K562 (cell line): ENCODE results near the gene ZNF597. TPM values are rescaled to one million over a fixed set of nuclear protein-coding genes. Genes with fewer than 3 reads are reported as not detected.

Source experiments
- CBFA2T3 ChIP-seq: fragments of 450-650 bp; IDR thresholded peaks from 2 replicates; pipeline ENCODE4 v1.6.1; 2017
- CTCF ChIP-seq, 3 experiments: IDR thresholded peaks in 2 of 3; conservative IDR thresholded peaks in 1 of 3; 2 replicates each; pipeline ENCODE4 v1.5.1; 2011 to 2012; ENCODE audit warnings: low read length in 3 of 3, mild to moderate bottlenecking in 3 of 3, control low read depth in 2 of 3, improper control_type of control experiment in 1 of 3, inconsistent platforms in 1 of 3, low read depth in 1 of 3, mixed read lengths in 1 of 3, moderate library complexity in 1 of 3; ENCODE audit not compliant: insufficient read depth in 2 of 3
- FOXJ2 ChIP-seq: fragments of 200-800 bp; sonication (Bioruptor generic); IDR thresholded peaks from 2 replicates; pipeline ENCODE4 v1.6.1; 2016; ENCODE audit warnings: missing genetic modification characterization, missing compliant biosample characterization
- KLF6 ChIP-seq: fragments of 250-450 bp; sonication (Bioruptor Pico); IDR thresholded peaks from 2 replicates; pipeline ENCODE4 v1.4.0; 2020; ENCODE audit warnings: mild to moderate bottlenecking, moderate library complexity, borderline replicate concordance
- LEF1 ChIP-seq: fragments of 450-650 bp; IDR thresholded peaks from 2 replicates; pipeline ENCODE4 v1.6.1; 2016; ENCODE audit warnings: mild to moderate bottlenecking
- NFATC3 ChIP-seq: fragments of 450-650 bp; IDR thresholded peaks from 2 replicates; pipeline ENCODE4 v1.6.1; 2017; ENCODE audit warnings: mild to moderate bottlenecking
- PPARD ChIP-seq: fragments of 250-450 bp; sonication (Bioruptor Pico); IDR thresholded peaks from 2 replicates; pipeline ENCODE4 v1.8.0; 2022; ENCODE audit warnings: inconsistent platforms, mild to moderate bottlenecking, moderate library complexity
- PRDM10 ChIP-seq: fragments of 450-650 bp; IDR thresholded peaks from 2 replicates; pipeline ENCODE4 v1.6.1; 2018; ENCODE audit not compliant: partially characterized antibody
- TFAP4 ChIP-seq: sonication (generic); formaldehyde crosslinking; IDR thresholded peaks from 2 replicates; pipeline ENCODE4 v1.8.0; 2022; ENCODE audit warnings: missing genetic modification reagents, mild to moderate bottlenecking, moderate library complexity, borderline replicate concordance
- TRIM28 ChIP-seq: fragments of 450-650 bp; IDR thresholded peaks from 2 replicates; pipeline ENCODE4 v1.6.1; 2017
- ZFX ChIP-seq: sonication (generic); formaldehyde crosslinking; IDR thresholded peaks from 2 replicates; pipeline ENCODE4 v1.8.0; 2022; ENCODE audit warnings: mild to moderate bottlenecking, missing genetic modification reagents, moderate library complexity
- ZNF212 ChIP-seq: fragments of 450-650 bp; formaldehyde crosslinking; IDR thresholded peaks from 2 replicates; pipeline ENCODE4 v1.4.0; 2020; ENCODE audit warnings: mild to moderate bottlenecking
- ZNF217 ChIP-seq: sonication (generic); formaldehyde crosslinking; IDR thresholded peaks from 2 replicates; pipeline ENCODE4 v1.8.0; 2022; ENCODE audit warnings: mild to moderate bottlenecking, missing genetic modification reagents
- ZNF717 ChIP-seq: fragments of 250-450 bp; sonication (Bioruptor Pico); IDR thresholded peaks from 2 replicates; pipeline ENCODE4 v1.5.0; 2021
- polyA plus RNA-seq, 8 experiments: library from polyadenylated mRNA; depleted of rRNA in 4 of 8; stranded (reverse) in 5 of 8; unstranded in 3 of 8; fragments of >200 nt; fragmentation: Nextera tagmentation in 2 of 8; fragmentation: Illumina TruSeq in 1 of 8; extraction: Ambion mirVana in 2 of 8; extraction: Trizol in 1 of 8; gene quantifications; 2 replicates each; pipeline versions ENCODE4 v1.2.1 to v1.2.3, GENCODE V29; 2011 to 2014; ENCODE audit warnings: inconsistent platforms in 1 of 8, missing spikeins in 1 of 8
- total RNA-seq, 7 experiments: library from RNA; depleted of rRNA in 6 of 7; stranded (reverse); fragments of >200 nt in 6 of 7; fragmentation: Illumina TruSeq in 2 of 7; extraction: Trizol in 2 of 7; gene quantifications; 2 replicates each; pipeline versions ENCODE4 v1.2.1 to v1.2.3, GENCODE V29; 2011 to 2021; ENCODE audit warnings: low replicate concordance in 1 of 7
- TF ChIP-seq, protein P1 (sequence below): sonication (generic); formaldehyde crosslinking; IDR thresholded peaks from 2 replicates; pipeline ENCODE4 v1.8.1; 2022; ENCODE audit warnings: missing genetic modification reagents

ZNF597 gene
- total and polyA plus RNA-seq, 9 of the 15 experiments (the other 6 are each of a cell fraction or from before 2014, with no cell fraction given), result 0.14 to 0.68 (median 0.42) TPM

GRCh38 chr16:3389663-3390338 is 53.5 kb downstream of the ZNF597 start (continued):
- peak; percentile 44 for TF ChIP-seq PRDM10
- no peak for TF ChIP-seq ZNF217 (CRISPR knock-in tag)
- no peak for TF ChIP-seq ZNF212
- TF ChIP-seq CTCF (IDR thresholded peaks at IDR 0.05 in 2 of 3, conservative IDR thresholded peaks at IDR 0.05 in 1 of 3; ENCODE audit: insufficient read depth in 2 of 3, low read depth in 1 of 3, low read length in 3 of 3), result no peak
- TF ChIP-seq FOXJ2 (tag), result no peak
- TF ChIP-seq KLF6 (CRISPR knock-in tag), result no peak
- TF ChIP-seq, protein P1, sequence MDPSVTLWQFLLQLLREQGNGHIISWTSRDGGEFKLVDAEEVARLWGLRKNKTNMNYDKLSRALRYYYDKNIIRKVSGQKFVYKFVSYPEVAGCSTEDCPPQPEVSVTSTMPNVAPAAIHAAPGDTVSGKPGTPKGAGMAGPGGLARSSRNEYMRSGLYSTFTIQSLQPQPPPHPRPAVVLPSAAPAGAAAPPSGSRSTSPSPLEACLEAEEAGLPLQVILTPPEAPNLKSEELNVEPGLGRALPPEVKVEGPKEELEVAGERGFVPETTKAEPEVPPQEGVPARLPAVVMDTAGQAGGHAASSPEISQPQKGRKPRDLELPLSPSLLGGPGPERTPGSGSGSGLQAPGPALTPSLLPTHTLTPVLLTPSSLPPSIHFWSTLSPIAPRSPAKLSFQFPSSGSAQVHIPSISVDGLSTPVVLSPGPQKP, result no peak
- TF ChIP-seq LEF1, result 0 out of 2 replicates have a peak, but pooled peaks have one; percentile 29
- TF ChIP-seq NFATC3, result no peak
- peak; percentile 29; the same call in 1 of the 2 replicates for TF ChIP-seq CBFA2T3
- no peak for TF ChIP-seq TFAP4 (CRISPR knock-in tag)
- TF ChIP-seq TRIM28, result no peak
- TF ChIP-seq ZNF717 (CRISPR knock-in tag), result no peak
- TF ChIP-seq ZFX, result 0 out of 2 replicates have a peak, but pooled peaks have one; percentile 29
- TF ChIP-seq PPARD (CRISPR knock-in tag), result no peak
